GM12878 (cell line): ENCODE results near the gene ADRB1. TPM values are rescaled to one million over a fixed set of nuclear protein-coding genes. Genes with fewer than 3 reads are reported as not detected.

Experiments
- ATAC-seq: fragments of 200-7000 bp; cut with Tn5 transposase; 3 replicates; pipeline ENCODE4 v1.9.1; 2020; ENCODE audit warnings: mild to moderate bottlenecking, moderate library complexity
- BruUV-seq: library from RNA; stranded (reverse); fragments of 400-500 nt; replicated peaks from 2 replicates; lab custom pipeline; 2021; lab: Mats Ljungman, UMichigan
- CTCF ChIA-PET: fragments of 300-600 bp; sonication (Branson Sonifier 250); formaldehyde crosslinking; extraction: SDS; loops from one replicate; lab custom pipeline; 2021; ENCODE audit warnings: inconsistent platforms; lab: Yijun Ruan, JAX
- POLR2A ChIA-PET: fragments of 350-600 bp; formaldehyde crosslinking; extraction: SDS; loops from one replicate; lab custom pipeline; 2021; ENCODE audit warnings: inconsistent platforms; lab: Charles Lee
- RAD21 ChIA-PET: fragments of 300-600 bp; sonication (Branson Sonifier 250); formaldehyde crosslinking; loops from one replicate; lab custom pipeline; 2023; ENCODE audit warnings: antibody characterized with exemption; ENCODE audit not compliant: unreplicated experiment; lab: Charles Lee
- SMC1A ChIA-PET: fragments of 300-600 bp; sonication (Branson Sonifier 250); formaldehyde crosslinking; loops from one replicate; lab custom pipeline; 2023; ENCODE audit not compliant: unreplicated experiment, uncharacterized antibody; lab: Charles Lee
- DNase-seq: peaks from one replicate; pipeline ENCODE4 v3.0.0-alpha.2; 2011; ENCODE audit warnings: low read depth, low spot score
- FAIRE-seq: peaks from 3 replicates; lab custom pipeline; 2011; peaks lifted over from hg19 to GRCh38; lab: Jason Lieb, UNC
- H2AFZ ChIP-seq: 2 replicates; pipeline ENCODE4 v1.6.0; 2011; ENCODE audit warnings: low read depth, low read length, control low read depth; ENCODE audit not compliant: control insufficient read depth
- H3K27ac ChIP-seq: 2 replicates; pipeline ENCODE4 v1.5.1; 2011; ENCODE audit warnings: control low read depth; ENCODE audit not compliant: control insufficient read depth, insufficient read depth
- H3K27me3 ChIP-seq, 2 experiments: replicated peaks in 1 of 2; 2 replicates each; pipeline versions ENCODE4 v1.6.0 to v1.6.1; 2011; ENCODE audit warnings: low read length in 1 of 2; ENCODE audit not compliant: control insufficient read depth in 2 of 2, insufficient read depth in 2 of 2
- H3K36me3 ChIP-seq, 2 experiments: 2 replicates each; pipeline ENCODE4 v1.5.1; 2011; ENCODE audit warnings: low read length in 1 of 2; ENCODE audit not compliant: control insufficient read depth in 2 of 2, insufficient read depth in 2 of 2
- H3K4me1 ChIP-seq: 2 replicates; pipeline ENCODE4 v1.6.1; 2011; ENCODE audit warnings: mild to moderate bottlenecking, low read length, moderate library complexity, mixed read lengths; ENCODE audit not compliant: control insufficient read depth, insufficient read depth
- H3K4me2 ChIP-seq: 2 replicates; pipeline ENCODE4 v1.6.0; 2011; ENCODE audit warnings: control low read depth; ENCODE audit not compliant: control insufficient read depth, insufficient read depth
- H3K4me3 ChIP-seq: fragments of 200-600 bp; sonication (generic); 2 replicates; pipeline ENCODE4 v1.5.1; 2016
- H3K79me2 ChIP-seq: 2 replicates; pipeline ENCODE4 v1.6.0; 2011; ENCODE audit warnings: low read length; ENCODE audit not compliant: control insufficient read depth, insufficient read depth
- H3K9ac ChIP-seq: 2 replicates; pipeline ENCODE4 v1.8.0; 2011; ENCODE audit warnings: low read length, control low read depth, mixed read lengths; ENCODE audit not compliant: control insufficient read depth, insufficient read depth
- H3K9me3 ChIP-seq: replicated peaks from 3 replicates; pipeline ENCODE4 v1.5.1; 2011; ENCODE audit warnings: mild to moderate bottlenecking, low read length; ENCODE audit not compliant: control insufficient read depth, insufficient read depth
- H4K20me1 ChIP-seq: 2 replicates; pipeline ENCODE4 v1.6.0; 2011; ENCODE audit not compliant: control insufficient read depth, insufficient read depth
- BMI1 ChIP-seq: fragments of 450-650 bp; IDR thresholded peaks from 2 replicates; pipeline ENCODE4 v1.6.1; 2016; ENCODE audit warnings: mild to moderate bottlenecking, moderate library complexity, borderline replicate concordance
- CHD1 ChIP-seq: IDR thresholded peaks from 2 replicates; pipeline ENCODE4 v1.6.1; 2012; ENCODE audit warnings: low read depth, low read length, improper control_type of control experiment
- CHD4 ChIP-seq: fragments of 200-600 bp; sonication (generic); IDR thresholded peaks from 2 replicates; pipeline ENCODE4 v1.6.1; 2016; ENCODE audit warnings: mild to moderate bottlenecking
- ETV6 ChIP-seq, 2 experiments: fragments of 450-650 bp in 1 of 2; IDR thresholded peaks in 1 of 2; conservative IDR thresholded peaks in 1 of 2; 2 replicates each; pipeline ENCODE4 v1.6.1; 2014; ENCODE audit warnings: antibody characterized with exemption in 1 of 2, borderline replicate concordance in 1 of 2, low read depth in 1 of 2, mild to moderate bottlenecking in 1 of 2, moderate library complexity in 1 of 2
- EZH2 ChIP-seq: IDR thresholded peaks from 2 replicates; pipeline ENCODE4 v1.6.1; 2012; ENCODE audit warnings: low read depth, mild to moderate bottlenecking, control low read depth, inconsistent platforms, low read length, borderline replicate concordance; ENCODE audit not compliant: control insufficient read depth
- FOS ChIP-seq: IDR thresholded peaks from 3 replicates; pipeline ENCODE4 v1.6.1; 2011; ENCODE audit warnings: borderline replicate concordance; ENCODE audit not compliant: insufficient read length; ENCODE audit errors: extremely low read depth
- NFYB ChIP-seq: IDR thresholded peaks from 2 replicates; pipeline ENCODE4 v1.6.1; 2011; ENCODE audit warnings: low read depth, mild to moderate bottlenecking, low read length, improper control_type of control experiment, moderate library complexity; ENCODE audit not compliant: insufficient read depth
- NR2C1 ChIP-seq: fragments of 450-650 bp; IDR thresholded peaks from 2 replicates; pipeline ENCODE4 v1.6.1; 2017; ENCODE audit warnings: antibody characterized with exemption, mild to moderate bottlenecking, moderate library complexity
- NR2C2 ChIP-seq: IDR thresholded peaks from 2 replicates; pipeline ENCODE4 v1.6.1; 2011; ENCODE audit warnings: borderline replicate concordance, low read depth; ENCODE audit not compliant: control insufficient read depth, insufficient read length
- RAD51 ChIP-seq: fragments of 450-650 bp; IDR thresholded peaks from 2 replicates; pipeline ENCODE4 v1.6.1; 2016; ENCODE audit warnings: moderate library complexity, mild to moderate bottlenecking, inconsistent platforms
- RBBP5 ChIP-seq: fragments of 200-600 bp; sonication (generic); conservative IDR thresholded peaks from 2 replicates; pipeline ENCODE4 v1.6.1; 2016
- SUPT20H ChIP-seq: IDR thresholded peaks from 2 replicates; pipeline ENCODE4 v1.6.1; 2011; ENCODE audit warnings: low read depth, mild to moderate bottlenecking, low read length, moderate library complexity, borderline replicate concordance; ENCODE audit not compliant: control insufficient read depth
- TBL1XR1 ChIP-seq: IDR thresholded peaks from 2 replicates; pipeline ENCODE4 v1.6.1; 2012; ENCODE audit warnings: low read depth, low read length, improper control_type of control experiment
- WRNIP1 ChIP-seq: IDR thresholded peaks from 2 replicates; pipeline ENCODE4 v1.6.1; 2011; ENCODE audit warnings: low read depth, low read length, improper control_type of control experiment, borderline replicate concordance
- ZNF24 ChIP-seq: fragments of 450-650 bp; IDR thresholded peaks from 2 replicates; pipeline ENCODE4 v1.6.1; 2017; ENCODE audit warnings: antibody characterized with exemption, mild to moderate bottlenecking
- WGBS: methylation state at CpG from one replicate; pipeline ENCODE4 v1.1.6; 2016; ENCODE audit warnings: low lambda C conversion rate; ENCODE audit not compliant: insufficient replicate concordance, insufficient coverage; ENCODE audit errors: missing lambda C conversion rate; 5-methylcytosine and 5-hydroxymethylcytosine counted together
- in situ Hi-C: fragments of 300-500 bp; cut with MboI; formaldehyde crosslinking; loops from 9 replicates; pipeline ENCODE4 v1.14.3; 2018; ENCODE audit warnings: mixed read lengths
- intact Hi-C: fragments of 100-400 bp; cut with micrococcal nuclease; formaldehyde crosslinking; loops from one replicate; pipeline ENCODE4 v1.14.2; 2022; ENCODE audit not compliant: unreplicated experiment
- polyA plus RNA-seq, 11 experiments: library from polyadenylated mRNA; depleted of rRNA in 4 of 11; unstranded in 6 of 11; stranded (reverse) in 5 of 11; fragments of >200 nt; fragmentation: Nextera tagmentation in 4 of 11; fragmentation: Illumina TruSeq in 1 of 11; extraction: Ambion mirVana in 4 of 11; extraction: Trizol in 1 of 11; gene quantifications; 1 replicate in 1 of 11; 2 replicates in 10 of 11; pipeline versions ENCODE4 v1.2.1 to v1.2.3, GENCODE V29; 2011 to 2016; ENCODE audit warnings: inconsistent platforms in 2 of 11, missing spikeins in 2 of 11, low read depth in 1 of 11
- total RNA-seq, 4 experiments: library from RNA; depleted of rRNA in 3 of 4; stranded (reverse); fragments of >200 nt in 3 of 4; fragmentation: Illumina TruSeq in 1 of 4; extraction: Trizol in 1 of 4; gene quantifications; 2 replicates each; pipeline versions ENCODE4 v1.2.1 to v1.2.3, GENCODE V29; 2013 to 2021
- TF ChIP-seq, protein P1 (sequence below): fragments of 150-350 bp; IDR thresholded peaks from 2 replicates; pipeline ENCODE4 v1.6.1; 2016; ENCODE audit warnings: low read depth, low read length
- TF ChIP-seq, protein P2 (sequence below): fragments of 450-650 bp; IDR thresholded peaks from 2 replicates; pipeline ENCODE4 v1.6.1; 2017; ENCODE audit warnings: borderline replicate concordance
- TF ChIP-seq, protein P3 (sequence below): fragments of 450-650 bp; IDR thresholded peaks from 2 replicates; pipeline ENCODE4 v1.6.1; 2017; ENCODE audit warnings: antibody characterized with exemption, mild to moderate bottlenecking, moderate library complexity

ADRB1 gene
- total and polyA plus RNA-seq, 10 of the 15 experiments (the other 5 are each of a cell fraction or from before 2014, with no cell fraction given), result 0.26 to 4.5 (median 1.1) TPM

DNA sequence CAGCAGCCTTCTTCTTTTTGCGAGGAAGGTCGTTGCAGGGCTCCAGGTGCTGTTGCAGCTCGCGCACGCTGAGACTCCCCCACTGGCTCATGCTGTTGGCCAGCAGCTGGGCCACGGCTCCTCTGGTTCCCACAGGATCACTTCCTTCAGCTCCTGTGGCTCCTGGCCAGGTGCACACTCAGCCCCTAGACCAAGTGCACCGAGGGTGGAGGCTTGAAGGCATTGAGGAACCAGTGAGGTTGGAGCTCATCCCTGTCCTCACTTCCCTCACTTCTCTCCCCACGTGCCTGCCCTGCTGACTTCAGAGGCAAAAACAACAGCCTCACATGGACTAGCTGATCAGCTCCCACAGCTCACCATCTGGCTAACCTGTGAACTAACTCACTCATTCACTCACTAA, 46.2 kb upstream of the ADRB1 start:
- FAIRE-seq (no peak), DNase-seq (no peak), ATAC-seq (no peak)
- H4K20me1 ChIP-seq, result no peaks in the 10 kb centered on the region
- no peaks in the 10 kb centered on the region; the same call in 1 of the 2 replicates for H3K4me1 ChIP-seq
- intact Hi-C loops (no loop called here), in situ Hi-C loops (no loop called here)
- ChIA-PET RAD21 (no interaction called here), POLR2A (no interaction called here), SMC1A (interaction anchor here (0.9 to 1.4 kb wide), 3 partner anchors 14 to 36 kb away, joined by 3 to 6 read pairs (median 3); no protein-coding TSS in a partner anchor), CTCF (interaction anchor here (0.7 to 1.2 kb wide), 2 partner anchors 34 to 106 kb away, joined by 3 to 4 read pairs; no protein-coding TSS in a partner anchor)
- H3K9ac ChIP-seq, result no peak overlapping the region
- no TSS peak for BruUV-seq
- WGBS, result 58% methylated on average over 8 of the region's 8 CpGs
- H3K9me3 ChIP-seq, result no peaks in the 10 kb centered on the region
- H3K27ac ChIP-seq, result no peak overlapping the region
- peaks cover 0 to 1% of the 10 kb centered on the region in 2 experiments; a peak in 2 of 4 replicates for H3K27me3 ChIP-seq
- H3K4me2 ChIP-seq, result no peak overlapping the region
- H3K36me3 ChIP-seq, result no peaks in the 10 kb centered on the region
- no peak overlapping the region for H3K4me3 ChIP-seq
- no peak overlapping the region for H2AFZ ChIP-seq
- H3K79me2 ChIP-seq, result no peaks in the 10 kb centered on the region
- TF ChIP-seq FOS (no peak), ETV6 (conservative IDR thresholded peaks at IDR 0.05 in 1 of 2, IDR thresholded peaks at IDR 0.05 in 1 of 2; ENCODE audit: borderline replicate concordance in 1 of 2, low read depth in 1 of 2) (no peak), NFYB (no peak), NR2C1 (no peak), CHD4 (no peak), TBL1XR1 (no peak), RAD51 (no peak), CHD1 (no peak), NR2C2 (no peak), BMI1 (no peak), EZH2 (no peak), WRNIP1 (no peak), ZNF24 (no peak), SUPT20H (no peak), RBBP5 (no peak)
- TF ChIP-seq, protein P1, sequence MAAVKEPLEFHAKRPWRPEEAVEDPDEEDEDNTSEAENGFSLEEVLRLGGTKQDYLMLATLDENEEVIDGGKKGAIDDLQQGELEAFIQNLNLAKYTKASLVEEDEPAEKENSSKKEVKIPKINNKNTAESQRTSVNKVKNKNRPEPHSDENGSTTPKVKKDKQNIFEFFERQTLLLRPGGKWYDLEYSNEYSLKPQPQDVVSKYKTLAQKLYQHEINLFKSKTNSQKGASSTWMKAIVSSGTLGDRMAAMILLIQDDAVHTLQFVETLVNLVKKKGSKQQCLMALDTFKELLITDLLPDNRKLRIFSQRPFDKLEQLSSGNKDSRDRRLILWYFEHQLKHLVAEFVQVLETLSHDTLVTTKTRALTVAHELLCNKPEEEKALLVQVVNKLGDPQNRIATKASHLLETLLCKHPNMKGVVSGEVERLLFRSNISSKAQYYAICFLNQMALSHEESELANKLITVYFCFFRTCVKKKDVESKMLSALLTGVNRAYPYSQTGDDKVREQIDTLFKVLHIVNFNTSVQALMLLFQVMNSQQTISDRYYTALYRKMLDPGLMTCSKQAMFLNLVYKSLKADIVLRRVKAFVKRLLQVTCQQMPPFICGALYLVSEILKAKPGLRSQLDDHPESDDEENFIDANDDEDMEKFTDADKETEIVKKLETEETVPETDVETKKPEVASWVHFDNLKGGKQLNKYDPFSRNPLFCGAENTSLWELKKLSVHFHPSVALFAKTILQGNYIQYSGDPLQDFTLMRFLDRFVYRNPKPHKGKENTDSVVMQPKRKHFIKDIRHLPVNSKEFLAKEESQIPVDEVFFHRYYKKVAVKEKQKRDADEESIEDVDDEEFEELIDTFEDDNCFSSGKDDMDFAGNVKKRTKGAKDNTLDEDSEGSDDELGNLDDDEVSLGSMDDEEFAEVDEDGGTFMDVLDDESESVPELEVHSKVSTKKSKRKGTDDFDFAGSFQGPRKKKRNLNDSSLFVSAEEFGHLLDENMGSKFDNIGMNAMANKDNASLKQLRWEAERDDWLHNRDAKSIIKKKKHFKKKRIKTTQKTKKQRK, result no peak
- TF ChIP-seq, protein P2, sequence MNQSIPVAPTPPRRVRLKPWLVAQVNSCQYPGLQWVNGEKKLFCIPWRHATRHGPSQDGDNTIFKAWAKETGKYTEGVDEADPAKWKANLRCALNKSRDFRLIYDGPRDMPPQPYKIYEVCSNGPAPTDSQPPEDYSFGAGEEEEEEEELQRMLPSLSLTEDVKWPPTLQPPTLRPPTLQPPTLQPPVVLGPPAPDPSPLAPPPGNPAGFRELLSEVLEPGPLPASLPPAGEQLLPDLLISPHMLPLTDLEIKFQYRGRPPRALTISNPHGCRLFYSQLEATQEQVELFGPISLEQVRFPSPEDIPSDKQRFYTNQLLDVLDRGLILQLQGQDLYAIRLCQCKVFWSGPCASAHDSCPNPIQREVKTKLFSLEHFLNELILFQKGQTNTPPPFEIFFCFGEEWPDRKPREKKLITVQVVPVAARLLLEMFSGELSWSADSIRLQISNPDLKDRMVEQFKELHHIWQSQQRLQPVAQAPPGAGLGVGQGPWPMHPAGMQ, result no peak
- TF ChIP-seq, protein P3, sequence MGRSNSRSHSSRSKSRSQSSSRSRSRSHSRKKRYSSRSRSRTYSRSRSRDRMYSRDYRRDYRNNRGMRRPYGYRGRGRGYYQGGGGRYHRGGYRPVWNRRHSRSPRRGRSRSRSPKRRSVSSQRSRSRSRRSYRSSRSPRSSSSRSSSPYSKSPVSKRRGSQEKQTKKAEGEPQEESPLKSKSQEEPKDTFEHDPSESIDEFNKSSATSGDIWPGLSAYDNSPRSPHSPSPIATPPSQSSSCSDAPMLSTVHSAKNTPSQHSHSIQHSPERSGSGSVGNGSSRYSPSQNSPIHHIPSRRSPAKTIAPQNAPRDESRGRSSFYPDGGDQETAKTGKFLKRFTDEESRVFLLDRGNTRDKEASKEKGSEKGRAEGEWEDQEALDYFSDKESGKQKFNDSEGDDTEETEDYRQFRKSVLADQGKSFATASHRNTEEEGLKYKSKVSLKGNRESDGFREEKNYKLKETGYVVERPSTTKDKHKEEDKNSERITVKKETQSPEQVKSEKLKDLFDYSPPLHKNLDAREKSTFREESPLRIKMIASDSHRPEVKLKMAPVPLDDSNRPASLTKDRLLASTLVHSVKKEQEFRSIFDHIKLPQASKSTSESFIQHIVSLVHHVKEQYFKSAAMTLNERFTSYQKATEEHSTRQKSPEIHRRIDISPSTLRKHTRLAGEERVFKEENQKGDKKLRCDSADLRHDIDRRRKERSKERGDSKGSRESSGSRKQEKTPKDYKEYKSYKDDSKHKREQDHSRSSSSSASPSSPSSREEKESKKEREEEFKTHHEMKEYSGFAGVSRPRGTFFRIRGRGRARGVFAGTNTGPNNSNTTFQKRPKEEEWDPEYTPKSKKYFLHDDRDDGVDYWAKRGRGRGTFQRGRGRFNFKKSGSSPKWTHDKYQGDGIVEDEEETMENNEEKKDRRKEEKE, result no peak
